Thymus (tissue), 11 donors: ENCODE data around the gene CFDP1. TPM values are rescaled to one million over a fixed set of nuclear protein-coding genes. Genes with fewer than 3 reads are reported as not detected.
"Not testable (repeated sequence)": the region's sequence is repeated elsewhere in the genome, so short reads cannot be mapped to it uniquely, and the experiment has no call there.

ENCODE experiments used
- DNase-seq, 9 donors: peaks; one replicate each; pipeline ENCODE4 v3.0.0-alpha.2; 2013; ENCODE audit warnings: low spot score in 9 of 9, low read depth in 6 of 9, missing footprints in 1 of 9
- H3K27ac ChIP-seq, 2 donors: one replicate each; pipeline ENCODE4 v1.5.1; 2013; ENCODE audit warnings: control low read depth in 1 of 2, low read depth in 1 of 2, low read length in 1 of 2, mild to moderate bottlenecking in 1 of 2, moderate library complexity in 1 of 2
- H3K27me3 ChIP-seq, 2 donors: one replicate each; pipeline ENCODE4 v1.5.1; 2013; ENCODE audit warnings: low read length in 1 of 2; ENCODE audit not compliant: control insufficient read depth in 2 of 2, insufficient read depth in 1 of 2
- H3K36me3 ChIP-seq, 2 donors: one replicate each; pipeline ENCODE4 v1.5.1; 2013; ENCODE audit warnings: low read length in 1 of 2, mild to moderate bottlenecking in 1 of 2, moderate library complexity in 1 of 2; ENCODE audit not compliant: control insufficient read depth in 2 of 2, insufficient read depth in 2 of 2
- H3K4me1 ChIP-seq, 2 donors: one replicate each; pipeline ENCODE4 v1.5.1; 2013; ENCODE audit warnings: low read length in 2 of 2; ENCODE audit not compliant: control insufficient read depth in 2 of 2, insufficient read depth in 2 of 2
- H3K4me3 ChIP-seq, 2 donors: one replicate each; pipeline ENCODE4 v1.5.1; 2013; ENCODE audit warnings: low read length in 2 of 2, control low read depth in 1 of 2, mild to moderate bottlenecking in 1 of 2
- H3K9me3 ChIP-seq, 2 donors: one replicate each; pipeline ENCODE4 v1.5.1; 2013; ENCODE audit warnings: low read length in 1 of 2, mild to moderate bottlenecking in 1 of 2; ENCODE audit not compliant: control insufficient read depth in 2 of 2, insufficient read depth in 1 of 2
- WGBS: extraction: QIAGEN DNeasy Blood & Tissue Kit; methylation state at CpG from one replicate; pipeline ENCODE4 v1.1.7; 2013; 5-methylcytosine and 5-hydroxymethylcytosine counted together
- polyA plus RNA-seq: library from polyadenylated mRNA; stranded (reverse); fragments of 200-250 nt; gene quantifications from one replicate; pipeline ENCODE4 v1.2.3, GENCODE V29; 2013
- total RNA-seq: library from RNA; stranded (reverse); fragments of 120-200 nt; gene quantifications from one replicate; pipeline ENCODE4 v1.2.4, GENCODE V29; 2013
- donor health status: healthy.

The CFDP1 gene
- total and polyA plus RNA-seq, 2 donors = 78.3 to 78.5 TPM

DNA sequence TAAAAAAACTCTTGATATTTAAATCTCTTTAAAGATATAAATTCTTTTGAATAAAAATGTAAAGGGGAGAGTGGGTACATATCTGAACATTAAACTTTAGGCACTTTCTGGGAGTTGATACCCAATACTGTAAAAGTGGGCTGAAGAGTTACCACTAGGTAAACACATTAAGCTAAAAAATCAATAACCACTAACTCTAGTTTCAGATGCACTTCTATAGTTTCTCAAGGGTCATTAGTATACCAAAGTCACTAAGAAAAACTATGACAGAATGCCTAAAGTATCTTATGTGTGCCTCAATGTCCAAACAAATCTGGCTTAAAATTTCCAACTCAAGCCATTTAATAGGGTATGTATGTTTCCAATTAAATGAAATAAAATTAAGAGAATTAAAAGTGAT lies 13.1 kb upstream of the CFDP1 start:
- DNase-seq = no peak
- Histone ChIP-seq H3K9me3 (no peaks in the 10 kb centered on the region), H3K36me3 (peaks cover 10 to 17% of the 10 kb centered on the region in 2 donors), H3K27me3 (no peaks in the 10 kb centered on the region), H3K4me3 (no peak overlapping the region), H3K4me1 (no peaks in the 10 kb centered on the region), H3K27ac (no peak overlapping the region)

DNA sequence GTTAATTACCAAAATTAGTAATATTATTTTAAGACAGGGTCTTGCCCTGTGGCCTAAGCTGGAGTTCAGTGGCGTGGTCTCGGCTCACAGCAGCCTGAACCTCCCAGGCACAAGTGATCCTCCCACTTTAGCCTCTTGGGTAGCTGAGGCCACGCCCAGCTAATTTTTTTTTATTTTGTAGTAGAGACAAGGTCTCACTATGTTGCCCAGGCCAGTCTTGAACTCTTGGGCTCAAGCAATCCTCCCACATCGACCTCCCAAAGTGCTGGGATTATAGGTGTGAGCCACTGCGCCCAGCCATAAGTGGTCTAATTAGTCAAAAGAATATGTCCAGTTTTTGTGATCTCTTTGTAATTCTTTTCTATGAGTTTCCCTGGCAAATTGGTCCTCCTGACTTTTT lies 12.0 kb upstream of the CFDP1 start:
- Histone ChIP-seq H3K27me3 (no peaks in the 10 kb centered on the region), H3K4me3 (no peak overlapping the region), H3K27ac (no peak overlapping the region), H3K36me3 (peaks cover 0 to 9% of the 10 kb centered on the region in 2 donors), H3K9me3 (no peaks in the 10 kb centered on the region), H3K4me1 (no peaks in the 10 kb centered on the region)
- 87% methylated on average over 5 of the region's 5 CpGs for WGBS
- DNase-seq = no peak

DNA sequence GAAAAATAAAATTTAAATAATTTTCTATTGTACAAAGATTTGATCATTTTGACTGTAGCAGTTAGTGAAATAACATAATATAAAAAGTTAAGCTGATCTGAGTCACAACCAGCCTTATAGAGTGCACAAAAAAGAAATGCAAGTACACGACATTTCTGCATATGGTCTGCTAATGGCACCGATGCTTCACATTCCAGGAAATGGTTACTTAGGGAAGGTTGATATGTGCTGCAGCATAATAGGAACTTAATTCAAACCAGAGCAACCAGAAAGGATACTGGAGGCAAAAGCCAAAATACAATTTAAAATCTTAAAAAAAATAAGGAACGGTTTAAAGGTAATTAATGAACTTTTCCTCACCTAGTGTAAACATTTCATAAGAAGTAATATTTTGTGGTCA lies 10.0 kb upstream of the CFDP1 start:
- no peak overlapping the region for H3K4me3 ChIP-seq
- 95% methylated on average over 3 of the region's 3 CpGs for WGBS

DNA sequence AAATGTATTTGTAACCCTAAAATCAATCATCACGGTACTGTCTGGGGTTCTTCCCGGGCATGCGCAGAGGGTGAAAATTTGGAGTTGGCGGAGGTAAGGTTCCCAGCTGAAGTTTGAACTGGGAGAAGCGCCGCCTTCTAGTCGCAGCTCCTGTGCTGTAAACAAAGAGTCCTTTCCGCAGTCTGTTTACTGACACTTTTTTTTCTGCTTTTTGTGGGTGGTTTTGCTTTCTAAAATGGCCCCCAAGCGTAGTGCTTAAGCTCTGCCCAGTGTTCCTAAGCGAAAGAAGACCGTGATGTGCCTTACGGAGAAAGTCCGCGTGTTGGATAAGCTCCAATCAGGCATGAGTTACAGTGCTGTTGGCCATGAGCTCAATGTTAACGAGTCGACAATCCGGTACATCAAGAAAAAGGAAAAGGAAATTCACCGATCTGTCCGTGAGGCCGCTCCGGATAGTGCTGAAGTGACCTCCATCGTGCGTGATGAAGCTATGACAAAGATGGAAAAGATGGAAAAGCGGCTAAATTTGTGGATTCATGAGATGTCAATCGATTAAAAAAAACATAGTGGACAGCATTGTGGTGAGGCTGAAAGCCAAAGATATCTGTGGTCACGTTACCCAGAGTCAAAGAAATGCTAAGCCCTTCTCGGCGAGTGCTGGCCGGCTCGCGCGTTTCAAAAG lies 570 bp upstream of the CFDP1 start:
- Histone ChIP-seq H3K36me3 (no peaks in the 10 kb centered on the region), H3K27me3 (no peaks in the 10 kb centered on the region), H3K4me3 (peak overlapping the region; percentile 58 to 82), H3K9me3 (no peaks in the 10 kb centered on the region), H3K4me1 (peaks cover 12 to 17% of the 10 kb centered on the region in 2 donors), H3K27ac (peak overlapping the region; percentile 94 to 95)
- WGBS = 5% methylated on average over 32 of the region's 32 CpGs
- peak in 2 of 9 donors; percentile 81 to 95 for DNase-seq

More for the DNA sequence above, 10.0 kb upstream of the CFDP1 start:
- Histone ChIP-seq H3K4me1 (no peaks in the 10 kb centered on the region), H3K36me3 (peaks cover 0 to 9% of the 10 kb centered on the region in 2 donors), H3K27me3 (no peaks in the 10 kb centered on the region), H3K27ac (no peak overlapping the region), H3K9me3 (no peaks in the 10 kb centered on the region)
- DNase-seq = no peak

DNA sequence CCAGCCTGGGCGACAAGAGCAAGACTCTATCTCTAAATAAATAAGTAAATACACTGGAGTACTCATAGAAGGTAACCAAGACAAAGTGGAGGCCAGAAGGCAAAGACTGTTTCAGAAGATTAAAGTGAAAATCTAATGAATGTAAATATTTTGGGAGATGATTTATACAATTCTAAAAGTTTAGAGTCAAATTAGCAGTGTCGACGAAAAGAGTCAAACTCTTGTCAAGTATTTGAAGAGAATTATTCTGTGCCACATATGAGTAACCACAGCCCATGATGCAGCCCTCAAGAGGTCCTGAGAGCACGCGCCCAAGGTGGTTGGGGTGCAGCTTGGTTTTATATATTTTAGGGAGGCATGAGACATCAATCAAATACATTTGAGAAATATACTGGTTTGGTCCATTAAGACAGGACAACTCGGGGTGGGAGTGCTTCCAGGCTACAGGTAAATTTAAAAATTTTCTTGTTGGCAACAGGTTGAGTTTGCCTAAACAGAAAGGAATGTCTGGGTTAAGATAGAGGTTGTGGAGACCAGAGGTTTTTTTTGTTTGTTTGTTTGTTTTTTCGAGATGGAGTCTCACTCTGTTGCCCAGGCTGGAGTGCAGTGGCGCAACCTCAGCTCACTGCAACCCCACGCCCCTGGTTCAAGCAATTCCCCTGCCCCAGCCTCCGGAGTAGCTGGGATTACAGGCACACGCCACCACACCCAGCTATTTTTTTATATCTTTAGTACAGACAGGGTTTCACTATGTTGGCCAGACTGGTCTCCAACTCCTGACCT lies 3.5 kb downstream of the CFDP1 start:
- no peak overlapping the region for H3K27ac ChIP-seq
- DNase-seq = no peak
- WGBS = 94% methylated on average over 11 of the region's 11 CpGs
- peaks cover 12 to 17% of the 10 kb centered on the region in 2 donors for H3K4me1 ChIP-seq
- H3K27me3 ChIP-seq = no peaks in the 10 kb centered on the region
- no peaks in the 10 kb centered on the region for H3K36me3 ChIP-seq
- no peak overlapping the region for H3K4me3 ChIP-seq
- H3K9me3 ChIP-seq = no peaks in the 10 kb centered on the region

DNA sequence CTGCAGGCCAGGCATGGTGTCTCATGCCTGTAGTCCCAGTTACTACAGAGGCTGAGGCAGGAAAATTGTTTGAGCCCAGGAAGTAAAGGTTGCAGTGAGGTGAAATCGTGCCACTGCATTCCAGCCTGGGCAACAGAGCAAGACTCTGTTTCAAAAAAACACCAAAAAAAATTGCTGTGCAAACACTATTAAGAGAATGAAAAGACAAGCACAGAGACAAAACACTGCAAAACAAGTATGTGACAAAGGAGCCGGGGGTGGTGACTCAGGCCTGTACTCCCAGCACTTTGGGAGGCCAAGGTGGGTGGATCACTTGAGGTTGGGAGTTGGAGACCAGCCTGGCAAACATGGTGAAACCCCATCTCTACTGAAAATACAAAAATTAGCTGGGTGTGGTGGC lies 6.8 kb downstream of the CFDP1 start:
- not testable (repeated sequence) for H3K27me3 ChIP-seq, H3K4me3 ChIP-seq, H3K36me3 ChIP-seq, H3K9me3 ChIP-seq, H3K27ac ChIP-seq, H3K4me1 ChIP-seq, DNase-seq
- WGBS = 96% methylated on average over 2 of the region's 2 CpGs

DNA sequence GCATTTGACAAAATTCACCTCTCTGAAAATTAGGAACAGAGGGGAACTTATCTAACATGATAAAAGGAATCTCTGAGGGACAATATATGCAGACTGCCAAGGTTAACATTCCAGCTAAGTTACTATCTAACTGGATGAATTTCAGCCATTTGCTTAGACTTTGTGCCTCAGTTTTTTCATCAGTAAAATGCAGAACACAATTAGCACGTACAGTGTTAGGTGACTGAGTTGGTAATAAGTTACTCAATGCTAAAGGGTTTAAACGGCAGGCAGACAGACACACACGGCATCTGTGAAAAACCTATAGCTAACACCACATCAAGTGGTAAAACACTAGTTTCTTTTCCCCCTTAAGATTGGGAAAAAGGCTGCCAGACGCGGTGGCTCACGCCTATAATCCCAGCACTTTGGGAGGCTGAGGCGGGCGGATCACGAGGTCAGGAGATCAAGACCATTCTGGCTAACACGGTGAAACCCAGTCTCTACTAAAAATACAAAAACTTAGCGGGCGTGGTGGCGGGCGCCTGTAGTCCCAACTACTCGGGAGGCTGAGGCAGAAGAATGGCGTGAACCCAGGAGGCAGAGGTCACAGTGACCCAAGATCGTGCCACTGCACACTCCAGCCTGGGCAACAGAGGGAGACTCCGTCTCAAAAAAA lies 9.1 kb downstream of the CFDP1 start:
- WGBS = 97% methylated on average over 18 of the region's 18 CpGs
- not testable (repeated sequence) for H3K27ac ChIP-seq, H3K4me1 ChIP-seq, H3K36me3 ChIP-seq, H3K27me3 ChIP-seq, H3K4me3 ChIP-seq, DNase-seq, H3K9me3 ChIP-seq

DNA sequence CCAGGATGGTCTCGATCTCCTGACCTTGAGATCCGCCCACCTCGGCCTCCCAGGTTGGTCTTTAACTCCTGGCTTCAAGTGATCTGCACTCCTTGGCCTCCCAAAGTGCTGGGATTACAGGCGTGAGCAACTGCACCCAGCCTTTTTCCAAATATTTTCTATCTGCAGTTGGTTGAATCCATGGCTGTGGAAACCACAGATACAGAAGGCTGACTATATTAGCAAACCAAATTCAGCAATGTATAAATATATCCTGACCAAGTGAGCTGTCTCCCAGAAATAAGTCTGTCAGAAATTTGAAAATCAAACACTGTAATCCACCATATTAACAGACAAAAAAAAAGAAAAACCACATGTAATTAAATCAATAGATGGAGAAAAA lies 9.6 kb downstream of the CFDP1 start:
- H3K27me3 ChIP-seq = no peaks in the 10 kb centered on the region
- no peak for DNase-seq
- no peaks in the 10 kb centered on the region for H3K9me3 ChIP-seq
- peaks cover 7 to 8% of the 10 kb centered on the region in 2 donors for H3K4me1 ChIP-seq
- no peaks in the 10 kb centered on the region for H3K36me3 ChIP-seq
- H3K27ac ChIP-seq = no peak overlapping the region
- no peak overlapping the region for H3K4me3 ChIP-seq
- WGBS = 98% methylated on average over 4 of the region's 4 CpGs

DNA sequence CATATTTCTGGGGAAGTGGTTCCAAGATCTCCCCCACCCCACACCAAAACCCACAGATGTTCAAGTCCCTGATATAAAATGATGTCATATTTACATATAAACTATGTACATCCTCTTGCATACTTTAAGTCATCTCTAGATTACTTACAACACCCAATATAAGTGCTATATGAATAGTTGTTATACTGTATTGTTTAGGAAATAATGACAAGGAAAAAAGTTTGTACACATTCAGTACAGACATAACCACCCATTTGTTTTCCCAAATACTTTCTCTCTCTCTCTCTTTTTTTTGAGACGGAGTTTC lies 11.5 kb downstream of the CFDP1 start:
- Histone ChIP-seq H3K27ac (peak overlapping the region in 1 of 2 donors; percentile 61), H3K4me3 (no peak overlapping the region), H3K36me3 (no peaks in the 10 kb centered on the region), H3K9me3 (no peaks in the 10 kb centered on the region), H3K27me3 (no peaks in the 10 kb centered on the region), H3K4me1 (peaks cover 9 to 11% of the 10 kb centered on the region in 2 donors)
- 100% methylated on average over 1 of the region's 1 CpG for WGBS
- no peak for DNase-seq
